Neural cell (in vitro differentiated cells): Measurements from ENCODE around the gene ACVRL1.

Source experiments
- CTCF ChIP-seq: fragments of 450-650 bp; IDR thresholded peaks from 2 replicates; pipeline ENCODE4 v1.5.1; 2014; ENCODE audit warnings: antibody characterized with exemption, mild to moderate bottlenecking, moderate library complexity; ENCODE audit not compliant: poor library complexity, severe bottlenecking
- EZH2 ChIP-seq: fragments of 200-600, 300-800 bp; shearing (Covaris generic), sonication (generic); IDR thresholded peaks from 2 replicates; pipeline ENCODE4 v1.6.1; 2014; ENCODE audit warnings: antibody characterized with exemption, low read length, borderline replicate concordance, mild to moderate bottlenecking; ENCODE audit not compliant: insufficient read depth, poor library complexity, severe bottlenecking
- REST ChIP-seq: IDR thresholded peaks from 2 replicates; pipeline ENCODE4 v1.6.1; 2012; ENCODE audit warnings: borderline replicate concordance
- TAF1 ChIP-seq: IDR thresholded peaks from 2 replicates; pipeline ENCODE4 v1.6.1; 2012; ENCODE audit warnings: low read depth

GRCh38 chr12:51879102-51879501 is 28.2 kb upstream of the ACVRL1 start:
- no peak for TF ChIP-seq CTCF
- TF ChIP-seq EZH2 = no peak
- no peak for TF ChIP-seq TAF1
- TF ChIP-seq REST = no peak
